IMR-90 (cell line): ENCODE data around the gene FRS3. TPM values are rescaled to one million over a fixed set of nuclear protein-coding genes. Genes with fewer than 3 reads are reported as not detected.

ENCODE experiments used
- ATAC-seq: fragments of 200-7000 bp; cut with Tn5 transposase; 2 replicates; pipeline ENCODE4 v1.9.1; 2020; ENCODE audit warnings: low read depth, mild to moderate bottlenecking, moderate library complexity
- BruUV-seq: library from RNA; stranded (reverse); fragments of 400-500 nt; replicated peaks from 2 replicates; lab custom pipeline; 2021; lab: Mats Ljungman, UMichigan
- CTCF ChIA-PET: fragments of 300-600 bp; formaldehyde crosslinking; extraction: SDS; loops from one replicate; lab custom pipeline; 2021; ENCODE audit warnings: antibody characterized with exemption; lab: Yijun Ruan, JAX
- POLR2A ChIA-PET: fragments of 300-600 bp; sonication (Branson Sonifier 250); formaldehyde crosslinking; loops from one replicate; lab custom pipeline; 2022; ENCODE audit warnings: antibody characterized with exemption; ENCODE audit not compliant: unreplicated experiment; lab: Charles Lee
- DNase-seq: peaks from one replicate; pipeline ENCODE4 v3.0.0; 2013
- H2AFZ ChIP-seq: replicated peaks from 2 replicates; pipeline ENCODE3; 2013; ENCODE audit warnings: low read length, mild to moderate bottlenecking; ENCODE audit not compliant: poor library complexity
- H2AK5ac ChIP-seq: 2 replicates; pipeline ENCODE4 v1.6.1; 2013; ENCODE audit warnings: low read depth, low read length, inconsistent platforms
- H2AK9ac ChIP-seq: replicated peaks from 2 replicates; pipeline ENCODE3; 2013; ENCODE audit warnings: mild to moderate bottlenecking, low read depth, low read length, moderate library complexity; ENCODE audit not compliant: poor library complexity
- H2BK120ac ChIP-seq: 2 replicates; pipeline ENCODE4 v1.6.1; 2013; ENCODE audit warnings: low read depth, low read length, inconsistent platforms
- H2BK15ac ChIP-seq: 3 replicates; pipeline ENCODE4 v1.6.1; 2013; ENCODE audit warnings: low read depth, low read length, inconsistent platforms
- H2BK20ac ChIP-seq: 2 replicates; pipeline ENCODE4 v1.6.1; 2013; ENCODE audit warnings: low read depth, mild to moderate bottlenecking, inconsistent platforms, low read length, moderate library complexity
- H2BK5ac ChIP-seq: 2 replicates; pipeline ENCODE4 v1.6.1; 2013; ENCODE audit warnings: mild to moderate bottlenecking, low read depth, low read length, inconsistent platforms; ENCODE audit not compliant: poor library complexity, severe bottlenecking
- H3K14ac ChIP-seq: replicated peaks from 2 replicates; pipeline ENCODE4 v1.6.1; 2013; ENCODE audit warnings: low read depth, low read length, inconsistent platforms
- H3K18ac ChIP-seq: 2 replicates; pipeline ENCODE4 v1.6.1; 2013; ENCODE audit warnings: low read depth, low read length, control low read depth
- H3K23ac ChIP-seq: 2 replicates; pipeline ENCODE4 v1.6.1; 2013; ENCODE audit warnings: low read depth, low read length, inconsistent platforms
- H3K27ac ChIP-seq: 2 replicates; pipeline ENCODE4 v1.5.1; 2013; ENCODE audit warnings: mild to moderate bottlenecking, control low read depth, low read length; ENCODE audit not compliant: insufficient read depth
- H3K27me3 ChIP-seq: 2 replicates; pipeline ENCODE4 v1.6.1; 2013; ENCODE audit warnings: low read length; ENCODE audit not compliant: control insufficient read depth, insufficient read depth
- H3K36me3 ChIP-seq: 2 replicates; pipeline ENCODE4 v1.6.1; 2013; ENCODE audit warnings: low read length, mixed read lengths; ENCODE audit not compliant: control insufficient read depth, insufficient read depth
- H3K4ac ChIP-seq: 2 replicates; pipeline ENCODE4 v1.6.1; 2013; ENCODE audit warnings: low read depth, low read length, inconsistent platforms
- H3K4me1 ChIP-seq: 2 replicates; pipeline ENCODE4 v1.6.1; 2013; ENCODE audit warnings: low read length, mixed read lengths; ENCODE audit not compliant: control insufficient read depth, insufficient read depth
- H3K4me2 ChIP-seq: 2 replicates; pipeline ENCODE4 v1.6.1; 2013; ENCODE audit warnings: low read depth, mild to moderate bottlenecking, control low read depth, low read length, moderate library complexity
- H3K4me3 ChIP-seq: 2 replicates; pipeline ENCODE4 v1.5.1; 2013; ENCODE audit warnings: low read depth, mild to moderate bottlenecking, control low read depth, low read length, moderate library complexity; ENCODE audit not compliant: insufficient read depth
- H3K56ac ChIP-seq: 2 replicates; pipeline ENCODE4 v1.6.1; 2013; ENCODE audit warnings: low read length, inconsistent platforms; ENCODE audit not compliant: insufficient read depth; ENCODE audit errors: extremely low read depth
- H3K79me1 ChIP-seq, 2 experiments: 2 replicates each; pipeline ENCODE4 v1.6.1; 2013; ENCODE audit warnings: low read length in 2 of 2, inconsistent platforms in 1 of 2, low read depth in 1 of 2
- H3K9ac ChIP-seq: 2 replicates; pipeline ENCODE4 v1.6.1; 2013; ENCODE audit warnings: low read depth, low read length, control low read depth
- H3K9me1 ChIP-seq: 2 replicates; pipeline ENCODE4 v1.6.1; 2013; ENCODE audit warnings: low read length, inconsistent platforms; ENCODE audit not compliant: insufficient read depth
- H3K9me3 ChIP-seq: 2 replicates; pipeline ENCODE4 v1.6.1; 2013; ENCODE audit warnings: low read length; ENCODE audit not compliant: control insufficient read depth, insufficient read depth
- H4K20me1 ChIP-seq: 2 replicates; pipeline ENCODE4 v1.6.1; 2013; ENCODE audit warnings: low read length, inconsistent platforms; ENCODE audit not compliant: insufficient read depth
- H4K5ac ChIP-seq: 2 replicates; pipeline ENCODE4 v1.6.1; 2013; ENCODE audit warnings: mild to moderate bottlenecking, low read depth, low read length, control low read depth
- H4K8ac ChIP-seq, 2 experiments: 2 replicates each; pipeline ENCODE4 v1.6.1; 2013; ENCODE audit warnings: low read depth in 2 of 2, low read length in 2 of 2, control low read depth in 1 of 2, inconsistent platforms in 1 of 2
- H4K91ac ChIP-seq: 2 replicates; pipeline ENCODE4 v1.6.1; 2013; ENCODE audit warnings: low read depth, low read length, inconsistent platforms; ENCODE audit not compliant: insufficient read depth
- CEBPB ChIP-seq: IDR thresholded peaks from 2 replicates; pipeline ENCODE4 v1.6.1; 2012; ENCODE audit warnings: low read depth, low read length, improper control_type of control experiment
- CHD1 ChIP-seq: IDR thresholded peaks from 2 replicates; pipeline ENCODE4 v1.6.1; 2012; ENCODE audit warnings: low read depth, low read length, improper control_type of control experiment
- FOS ChIP-seq: fragments of 150-350 bp; IDR thresholded peaks from 2 replicates; pipeline ENCODE4 v1.6.1; 2016; ENCODE audit warnings: low read depth, low read length
- MAZ ChIP-seq: IDR thresholded peaks from 2 replicates; pipeline ENCODE4 v1.6.1; 2012; ENCODE audit warnings: low read depth, mild to moderate bottlenecking, low read length, improper control_type of control experiment, moderate library complexity, borderline replicate concordance
- NFE2L2 ChIP-seq: fragments of 150-350 bp; IDR thresholded peaks from 2 replicates; pipeline ENCODE4 v1.6.1; 2016; ENCODE audit warnings: low read depth, mild to moderate bottlenecking, low read length
- RAD21 ChIP-seq: IDR thresholded peaks from 2 replicates; pipeline ENCODE4 v1.6.1; 2012; ENCODE audit warnings: low read length, improper control_type of control experiment
- RCOR1 ChIP-seq: IDR thresholded peaks from 2 replicates; pipeline ENCODE4 v1.6.1; 2012; ENCODE audit warnings: mild to moderate bottlenecking, low read length, improper control_type of control experiment; ENCODE audit not compliant: insufficient replicate concordance
- WGBS, 2 experiments: methylation state at CpG; one replicate each; pipeline versions ENCODE4 v1.1.5 to v1.1.7; 2013; ENCODE audit warnings: missing lambda C conversion rate in 2 of 2; ENCODE audit not compliant: insufficient read length in 1 of 2; ENCODE audit errors: extremely low coverage in 2 of 2; 5-methylcytosine and 5-hydroxymethylcytosine counted together
- dilution Hi-C: fragments of 300-500 bp; cut with HindIII; formaldehyde crosslinking; loops from one replicate; pipeline ENCODE4 v1.14.3; 2018; ENCODE audit warnings: low sequenced_read_pairs; ENCODE audit not compliant: unreplicated experiment
- in situ Hi-C: fragments of 300-500 bp; cut with MboI; formaldehyde crosslinking; loops from 3 replicates; pipeline ENCODE4 v1.14.3; 2019; ENCODE audit warnings: low sequenced_read_pairs, inconsistent platforms, mixed read lengths
- intact Hi-C: fragments of 100-400 bp; cut with micrococcal nuclease; formaldehyde crosslinking; loops from 2 replicates; pipeline ENCODE4 v1.10.0; 2022
- polyA plus RNA-seq, 3 experiments: library from polyadenylated mRNA; depleted of rRNA; stranded (reverse); fragments of >200 nt; gene quantifications; 2 replicates each; pipeline ENCODE4 v1.2.3, GENCODE V29; 2012; ENCODE audit warnings: low replicate concordance in 1 of 3
- total RNA-seq: library from RNA; depleted of rRNA; stranded (reverse); fragments of >200 nt; gene quantifications from 2 replicates; pipeline ENCODE4 v1.2.3, GENCODE V29; 2012

The FRS3 gene
- total and polyA plus RNA-seq, 2 of the 4 experiments (the other 2 are of a cell fraction): 0.54 to 3.8 TPM

DNA sequence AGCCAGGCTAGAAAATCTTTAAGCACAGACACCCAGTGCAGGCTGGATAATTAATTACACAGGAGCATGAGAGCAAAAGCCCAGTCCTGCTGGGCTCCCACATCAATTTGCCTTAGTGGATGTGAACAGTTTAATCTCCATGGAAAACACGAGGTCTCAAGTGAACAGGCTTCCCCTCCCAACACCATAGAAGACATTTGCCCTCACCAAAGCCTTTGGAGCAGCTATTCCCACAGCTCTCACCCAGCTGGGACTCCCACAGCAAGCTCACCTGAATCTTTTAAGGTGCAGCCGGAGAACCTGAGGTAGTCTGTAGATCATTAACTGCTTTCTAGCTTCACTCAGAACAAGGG lies 19.8 kb upstream of the FRS3 start (continued):
- TF ChIP-seq RCOR1: no peak
- no peak for TF ChIP-seq RAD21
- TF ChIP-seq NFE2L2: no peak
- TF ChIP-seq MAZ: no peak
- TF ChIP-seq CEBPB: no peak

DNA sequence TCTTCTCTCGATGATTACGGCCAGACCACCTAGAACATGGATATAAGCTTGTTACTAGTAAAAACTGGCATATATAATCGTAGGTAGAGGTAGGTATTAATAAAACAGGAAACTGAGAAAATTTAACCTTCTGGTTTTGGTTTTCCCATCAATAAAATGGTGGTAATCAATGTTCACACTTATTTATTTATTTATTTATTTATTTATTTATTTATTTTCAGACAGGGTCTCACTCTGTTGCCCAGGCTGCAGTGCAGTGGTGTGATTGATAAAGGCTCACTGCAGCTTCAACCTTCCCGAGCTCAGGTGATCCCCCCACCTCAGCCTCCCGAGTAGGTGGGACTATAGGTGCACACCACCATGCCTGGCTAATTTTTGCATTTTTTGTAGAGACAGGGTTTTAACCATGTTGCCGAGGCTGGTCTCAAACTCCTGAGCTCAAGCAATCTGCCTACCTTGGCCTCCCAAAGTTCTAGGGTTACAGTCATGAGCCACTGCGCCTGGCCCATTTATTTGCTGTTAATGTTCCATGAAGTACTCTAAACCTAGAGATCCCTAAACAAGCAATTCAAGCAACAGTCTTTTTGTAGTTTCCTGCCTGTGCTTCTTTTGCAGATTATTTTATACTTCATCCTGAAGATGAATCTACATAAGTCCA lies 19.3 kb upstream of the FRS3 start:
- Histone ChIP-seq H3K79me1 (peaks cover 0 to 13% of the 10 kb centered on the region in 2 experiments; a peak in 2 of 4 replicates), H3K4me2 (no peak overlapping the region), H2AK5ac (no peak overlapping the region), H3K9me1 (no peaks in the 10 kb centered on the region), H4K20me1 (no peaks in the 10 kb centered on the region), H3K23ac (no peak overlapping the region), H3K9me3 (no peaks in the 10 kb centered on the region), H2AFZ (no peak overlapping the region), H3K36me3 (peaks cover 17% of the 10 kb centered on the region), H4K91ac (no peak overlapping the region), H2BK5ac (no peak overlapping the region), H3K27me3 (no peaks in the 10 kb centered on the region), H2BK15ac (no peak overlapping the region), H2BK20ac (no peak overlapping the region), H3K4ac (no peak overlapping the region), H2BK120ac (no peak overlapping the region), H3K9ac (no peak overlapping the region), H3K56ac (no peak overlapping the region), H3K4me3 (no peak overlapping the region), H3K27ac (no peak overlapping the region), H3K14ac (no peak overlapping the region), H2AK9ac (no peak overlapping the region), H3K18ac (no peak overlapping the region), H4K8ac (no peak overlapping the region), H3K4me1 (no peaks in the 10 kb centered on the region; the same call in 1 of the 2 replicates), H4K5ac (no peak overlapping the region)
- intact Hi-C loops (no loop called here), in situ Hi-C loops (no loop called here), dilution Hi-C loops (no loop called here)
- 100% methylated on average over 2 of the region's 7 CpGs; no CpG with 5 or more reads in 1 of the 2 experiments for WGBS, 2 experiments
- ATAC-seq (no peak), DNase-seq (no peak)
- BruUV-seq: no TSS peak
- CTCF ChIA-PET: no interaction called here
- TF ChIP-seq FOS: no peak
- no peak for TF ChIP-seq CHD1
- no peak for TF ChIP-seq NFE2L2
- POLR2A ChIA-PET: no interaction called here
